Neural progenitor cell (in vitro differentiated cells): Measurements from ENCODE around the gene TBC1D1.

ENCODE experiments used
- EZH2 ChIP-seq: fragments of 200-600 bp; sonication (generic); IDR thresholded peaks from 2 replicates; pipeline ENCODE4 v1.6.1; 2017; ENCODE audit warnings: antibody characterized with exemption, mild to moderate bottlenecking, moderate library complexity
- TF ChIP-seq, protein P1 (sequence below): fragments of 200-600 bp; sonication (generic); IDR thresholded peaks from 2 replicates; pipeline ENCODE4 v1.5.1; 2017; ENCODE audit warnings: antibody characterized with exemption, mild to moderate bottlenecking

DNA sequence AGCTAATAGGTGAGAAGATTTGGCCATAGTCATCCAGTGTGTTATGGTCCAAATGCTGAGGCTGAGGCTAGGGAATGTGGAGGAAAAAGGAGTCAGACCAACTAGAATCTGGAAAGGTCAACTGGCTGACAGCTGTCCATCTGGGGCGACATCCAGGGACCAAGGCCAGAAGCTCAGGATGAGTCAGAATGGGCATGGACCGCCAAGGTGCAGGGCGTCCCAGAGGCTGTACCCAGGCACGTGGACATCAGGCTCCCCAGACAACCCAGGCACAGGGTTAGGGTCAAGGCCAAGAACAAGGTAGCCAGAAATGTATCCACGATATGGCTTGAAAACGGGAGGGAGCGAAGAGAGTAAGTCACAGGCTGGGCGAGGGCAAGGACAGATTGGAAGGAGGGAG lies 43.2 kb downstream of the TBC1D1 start:
- TF ChIP-seq EZH2, result no peak
- TF ChIP-seq, protein P1, sequence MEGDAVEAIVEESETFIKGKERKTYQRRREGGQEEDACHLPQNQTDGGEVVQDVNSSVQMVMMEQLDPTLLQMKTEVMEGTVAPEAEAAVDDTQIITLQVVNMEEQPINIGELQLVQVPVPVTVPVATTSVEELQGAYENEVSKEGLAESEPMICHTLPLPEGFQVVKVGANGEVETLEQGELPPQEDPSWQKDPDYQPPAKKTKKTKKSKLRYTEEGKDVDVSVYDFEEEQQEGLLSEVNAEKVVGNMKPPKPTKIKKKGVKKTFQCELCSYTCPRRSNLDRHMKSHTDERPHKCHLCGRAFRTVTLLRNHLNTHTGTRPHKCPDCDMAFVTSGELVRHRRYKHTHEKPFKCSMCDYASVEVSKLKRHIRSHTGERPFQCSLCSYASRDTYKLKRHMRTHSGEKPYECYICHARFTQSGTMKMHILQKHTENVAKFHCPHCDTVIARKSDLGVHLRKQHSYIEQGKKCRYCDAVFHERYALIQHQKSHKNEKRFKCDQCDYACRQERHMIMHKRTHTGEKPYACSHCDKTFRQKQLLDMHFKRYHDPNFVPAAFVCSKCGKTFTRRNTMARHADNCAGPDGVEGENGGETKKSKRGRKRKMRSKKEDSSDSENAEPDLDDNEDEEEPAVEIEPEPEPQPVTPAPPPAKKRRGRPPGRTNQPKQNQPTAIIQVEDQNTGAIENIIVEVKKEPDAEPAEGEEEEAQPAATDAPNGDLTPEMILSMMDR, result no peak
